C1 segment of cervical spinal cord (tissue), 14 donors: ENCODE results near the gene BMPR1B.

Experiments
- DNase-seq, 14 donors: peaks; one replicate each; lab custom pipeline; 2025; lab: John Stamatoyannopoulos, UW

Gene BMPR1B

DNA sequence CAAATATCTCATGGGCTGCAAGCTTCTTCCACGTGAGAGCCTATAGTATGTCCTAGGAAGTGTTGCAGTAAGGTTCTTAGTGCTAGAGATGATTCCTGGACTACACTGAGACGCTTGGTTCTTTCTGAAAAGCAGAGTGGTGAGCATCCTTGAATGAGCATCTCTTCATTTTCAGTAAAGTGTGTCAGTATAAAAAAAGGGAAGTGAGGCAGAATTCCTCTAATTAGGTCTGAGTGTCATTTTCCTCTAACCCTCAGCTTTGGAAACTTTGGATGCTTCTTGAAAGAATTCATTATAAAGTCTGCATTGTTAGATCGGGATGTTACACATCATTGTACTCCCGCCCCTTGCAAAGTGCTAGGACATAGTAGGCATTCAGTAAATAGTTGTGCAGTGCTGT lies 5.2 kb downstream of the BMPR1B start:
- no peak for DNase-seq

- no peak for DNase-seq
Measured at GRCh38 chr4:94763500-94763899, 5.7 kb downstream of the BMPR1B start.

GRCh38 chr4:94764069-94764468 lies 6.3 kb downstream of the BMPR1B start:
- DNase-seq, result no peak

DNA sequence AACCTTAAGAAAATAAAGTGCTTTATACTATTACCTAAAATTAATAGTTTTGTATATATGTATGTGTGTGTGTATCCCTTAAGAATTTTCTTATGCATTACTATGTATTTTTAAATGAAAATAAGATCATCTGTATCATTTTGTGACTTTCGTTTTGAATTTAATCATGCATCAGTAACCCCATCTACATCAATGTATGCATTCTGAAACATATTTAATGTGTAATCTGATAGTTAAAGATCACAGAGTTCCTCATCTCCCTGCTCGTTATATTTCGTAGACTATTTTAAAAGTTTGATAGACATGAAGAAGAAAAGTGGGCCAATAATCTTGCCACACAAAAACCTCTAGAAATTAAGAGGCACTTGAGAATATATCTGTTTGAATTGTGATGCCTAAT lies 7.4 kb downstream of the BMPR1B start:
- DNase-seq, result no peak

GRCh38 chr4:94765648-94766047 lies 7.9 kb downstream of the BMPR1B start:
- no peak for DNase-seq

GRCh38 chr4:94766856-94767255 lies 9.1 kb downstream of the BMPR1B start:
- no peak for DNase-seq

GRCh38 chr4:94767446-94767845 lies 9.7 kb downstream of the BMPR1B start:
- DNase-seq, result no peak

GRCh38 chr4:94782707-94783106 lies 25.0 kb downstream of the BMPR1B start:
- DNase-seq, result no peak

DNA sequence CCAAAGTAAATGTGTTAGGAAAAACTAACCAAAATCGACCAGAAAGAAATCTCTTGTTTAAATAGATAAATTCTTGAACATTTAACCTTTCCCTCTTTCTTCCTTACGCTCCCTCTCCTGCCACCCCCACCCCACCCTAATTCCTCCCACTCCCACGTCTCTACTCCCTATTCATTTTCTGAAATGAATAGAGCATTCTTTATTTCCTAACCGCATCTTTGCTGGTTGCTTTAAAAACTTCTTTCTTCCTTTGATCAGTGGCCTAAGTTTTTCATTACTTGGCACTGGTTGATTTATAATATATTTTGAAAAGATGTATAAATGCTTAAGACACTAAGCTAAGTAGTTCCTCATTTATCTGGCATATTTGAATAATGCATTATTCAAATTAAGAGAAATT lies 33.9 kb downstream of the BMPR1B start:
- DNase-seq, result no peak

- DNase-seq, result no peak
Measured at GRCh38 chr4:94798808-94799207, 41.1 kb downstream of the BMPR1B start.

GRCh38 chr4:94801016-94801415 lies 43.3 kb downstream of the BMPR1B start:
- no peak for DNase-seq

DNA sequence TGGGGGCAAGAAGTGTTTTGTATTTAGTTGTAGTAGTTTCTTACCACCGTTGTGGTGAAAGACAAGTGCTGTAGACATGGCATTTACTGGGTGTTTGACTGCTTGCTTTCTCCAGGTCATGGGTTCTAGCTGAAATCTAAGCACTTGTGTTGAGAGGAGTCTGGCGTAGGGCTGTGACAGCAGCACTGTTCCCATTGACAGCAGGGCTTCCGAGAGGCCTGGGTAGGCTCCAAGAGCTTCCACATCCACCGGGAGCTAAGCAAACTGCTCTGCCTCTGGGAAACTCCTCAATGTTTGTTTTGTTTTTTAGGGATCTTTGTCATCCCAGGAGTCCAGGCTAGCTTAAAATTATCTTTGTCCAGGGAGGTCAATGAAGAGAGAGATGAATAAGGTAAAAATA lies 44.3 kb downstream of the BMPR1B start:
- DNase-seq, result peak in 5 of 14 donors; percentile 1 to 9 (median 4)

DNA sequence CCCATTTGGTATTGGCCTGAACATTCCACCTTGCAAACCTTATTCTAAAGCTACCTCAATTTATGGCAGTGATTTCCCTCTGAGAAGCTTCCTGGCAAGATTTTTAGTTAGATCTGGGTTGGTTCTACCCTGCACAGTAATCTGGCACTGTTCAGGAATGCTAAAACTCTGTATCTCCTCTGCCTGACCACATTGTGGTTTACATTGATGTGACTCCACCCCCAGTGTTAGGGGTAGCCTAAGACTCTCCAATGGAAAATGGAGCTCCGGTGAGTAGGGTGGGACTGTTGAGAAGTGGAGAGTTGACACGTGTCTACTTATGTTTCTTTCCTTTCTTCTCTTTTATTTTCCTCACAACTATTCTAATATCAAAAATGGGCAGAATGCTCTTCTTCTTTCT lies 45.4 kb downstream of the BMPR1B start:
- no peak for DNase-seq

DNA sequence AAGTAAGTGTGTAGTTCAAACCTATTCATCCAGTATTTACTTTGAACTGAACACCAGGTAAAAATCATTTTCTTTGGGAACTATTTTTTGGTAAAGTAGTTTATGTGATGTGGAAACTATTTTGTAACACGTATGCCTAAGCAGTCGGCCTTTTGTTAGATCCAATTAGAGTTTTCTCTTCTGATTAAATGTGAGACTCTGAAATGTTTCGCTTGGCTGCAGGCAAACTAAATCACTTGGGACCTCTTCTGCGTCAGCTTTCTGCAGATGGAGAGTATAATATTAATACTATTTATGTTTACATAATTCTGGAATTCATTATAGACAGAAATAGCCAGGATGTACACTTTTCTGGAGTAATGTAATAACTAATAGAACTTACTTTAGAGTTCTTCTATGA lies 46.9 kb downstream of the BMPR1B start:
- no peak for DNase-seq

DNA sequence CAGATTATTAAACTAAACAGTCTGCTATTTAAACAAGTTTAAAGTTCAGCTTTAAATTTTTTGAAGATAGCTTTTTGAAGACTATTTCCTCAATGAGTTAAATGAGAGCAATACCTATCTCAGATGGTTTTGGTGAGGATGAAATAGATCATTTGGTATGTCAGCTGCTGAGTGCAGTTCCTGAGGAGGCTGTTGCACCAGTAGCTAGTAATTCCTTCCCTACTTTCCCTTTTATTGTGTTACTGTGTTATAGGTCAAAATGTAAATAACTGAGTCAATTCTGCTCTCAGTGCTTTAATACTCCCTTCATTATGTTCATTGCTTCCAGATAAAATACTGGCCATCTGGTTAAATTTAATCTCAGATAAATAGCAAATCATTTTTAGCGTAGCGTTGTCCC lies 48.6 kb downstream of the BMPR1B start:
- no peak for DNase-seq

GRCh38 chr4:94811643-94812042 lies 53.9 kb downstream of the BMPR1B start:
- no peak for DNase-seq

- DNase-seq, result no peak
Measured at GRCh38 chr4:94813221-94813620, 55.5 kb downstream of the BMPR1B start.

- DNase-seq, result no peak
Measured at GRCh38 chr4:94814237-94814636, 56.5 kb downstream of the BMPR1B start.

GRCh38 chr4:94819371-94820168 lies 61.8 kb downstream of the BMPR1B start:
- DNase-seq, result no peak

DNA sequence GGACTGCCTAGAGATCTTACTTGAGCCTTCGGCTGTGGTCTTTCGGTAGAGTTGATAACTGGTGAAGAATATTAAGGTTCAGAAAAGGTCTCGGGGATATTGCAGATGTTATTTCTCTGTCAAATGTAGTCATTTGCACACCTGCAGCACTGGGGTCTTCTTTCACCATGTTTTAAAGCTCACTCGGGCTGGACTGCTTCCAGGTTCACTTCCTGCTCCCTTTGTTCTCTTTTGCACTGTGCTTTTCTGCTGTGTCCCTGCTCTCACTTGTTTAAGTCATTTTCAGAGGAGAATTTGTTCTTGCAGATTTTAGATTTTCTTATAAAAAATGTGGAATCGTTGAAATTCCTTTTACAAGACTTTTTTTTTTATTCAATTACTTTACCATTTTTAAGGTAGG lies 68.5 kb downstream of the BMPR1B start:
- no peak for DNase-seq

DNA sequence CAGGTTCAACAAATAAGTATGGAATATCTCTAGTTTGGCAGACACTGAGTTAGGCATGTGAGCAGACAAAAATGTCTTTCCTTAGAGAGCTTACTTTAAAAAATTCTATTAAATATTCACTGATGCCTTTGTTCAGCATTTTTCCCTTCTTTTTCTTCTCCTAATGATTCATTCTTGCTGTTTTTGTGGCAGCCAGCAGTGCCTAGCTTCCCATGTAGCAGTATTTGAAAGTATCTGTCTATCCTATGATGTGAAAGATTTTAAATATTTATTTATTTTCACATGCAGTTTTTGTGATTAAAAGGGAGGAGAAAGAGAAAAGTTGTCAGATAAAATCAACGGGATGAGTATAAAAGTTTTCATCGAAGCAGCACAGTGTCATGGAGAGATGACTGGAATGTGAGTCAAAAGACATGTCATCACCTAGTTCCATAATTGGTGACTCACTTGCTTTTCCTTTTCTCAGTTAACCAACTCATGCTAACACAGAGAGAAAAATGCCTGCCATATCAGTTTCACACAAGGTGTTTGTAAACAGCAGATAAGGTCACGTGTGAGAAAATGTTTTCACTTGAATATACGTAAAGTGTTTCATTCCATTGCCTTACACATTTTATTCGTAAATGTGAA lies 69.8 kb downstream of the BMPR1B start:
- no peak for DNase-seq

- DNase-seq, result no peak
Measured at GRCh38 chr4:94828882-94829281, 71.1 kb downstream of the BMPR1B start.

DNA sequence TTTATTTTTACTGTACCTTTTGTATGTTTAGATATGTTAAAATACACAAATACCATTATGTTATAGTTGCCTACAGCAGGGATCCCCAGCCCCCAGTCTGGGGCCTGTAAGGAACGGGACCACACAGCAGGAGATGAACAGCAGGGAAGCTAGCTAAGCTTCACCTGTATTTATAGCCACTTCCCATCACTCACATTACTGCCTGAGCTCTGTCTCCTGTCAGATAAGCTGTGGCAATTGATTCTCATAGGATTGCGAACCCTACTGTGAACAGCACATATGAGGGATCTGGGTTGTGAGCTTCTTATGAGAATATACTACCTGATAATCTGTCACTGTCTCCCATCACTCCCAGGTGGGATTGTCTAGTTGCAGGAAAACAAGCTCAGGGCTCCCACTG lies 73.9 kb downstream of the BMPR1B start:
- DNase-seq, result no peak
